ENCODE results near the gene AOC2. TPM values are rescaled to one million over a fixed set of nuclear protein-coding genes. Genes with fewer than 3 reads are reported as not detected.

The AOC2 gene
- total and polyA plus RNA-seq, 2 of the 13 experiments (the other 11 are each of a cell fraction or from before 2014, with no cell fraction given), result 1.2 to 3.3 TPM

DNA sequence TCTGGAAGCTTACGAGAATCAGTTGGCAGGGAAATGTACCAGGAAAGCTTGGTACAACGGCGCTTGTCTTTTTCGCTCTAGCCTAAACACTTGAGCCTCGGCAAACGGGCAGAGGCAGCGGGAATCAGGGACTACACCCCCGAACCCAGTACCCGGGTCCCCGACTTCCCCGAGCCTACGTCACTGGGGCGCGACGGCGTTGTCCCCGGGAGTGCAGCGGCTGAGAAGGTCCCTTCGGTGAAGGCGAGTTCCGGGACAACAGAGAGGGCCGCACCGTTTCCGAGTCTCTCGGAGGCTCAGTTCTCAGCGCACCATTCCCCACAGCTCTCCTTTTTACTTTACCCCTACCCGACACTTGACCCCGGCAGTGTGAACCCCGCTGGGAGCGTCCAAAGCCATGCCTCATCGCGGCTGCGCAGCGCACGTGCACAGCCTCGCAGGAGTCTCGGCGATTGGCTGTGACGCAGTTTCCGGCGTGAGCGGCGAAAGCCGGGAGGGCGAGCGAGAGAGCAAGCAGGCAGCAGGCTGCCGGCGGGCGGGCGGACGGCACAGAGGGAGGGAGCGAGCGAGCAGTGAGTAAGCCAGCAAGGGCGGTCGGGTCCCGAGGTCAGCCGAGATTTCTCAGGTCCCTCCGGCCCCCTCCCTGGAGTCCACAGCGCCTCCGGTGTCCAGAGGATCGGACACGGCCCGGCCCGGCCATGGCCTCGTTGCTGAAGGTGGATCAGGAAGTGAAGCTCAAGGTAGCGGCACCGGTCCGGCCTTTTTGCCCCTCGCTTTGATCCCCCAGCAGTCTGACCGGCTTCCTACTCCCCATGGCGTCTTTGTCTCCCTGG is 11.2 kb upstream of the AOC2 start, which contains the start of gene PSME3 (continued):
- TF ChIP-seq, protein P1, sequence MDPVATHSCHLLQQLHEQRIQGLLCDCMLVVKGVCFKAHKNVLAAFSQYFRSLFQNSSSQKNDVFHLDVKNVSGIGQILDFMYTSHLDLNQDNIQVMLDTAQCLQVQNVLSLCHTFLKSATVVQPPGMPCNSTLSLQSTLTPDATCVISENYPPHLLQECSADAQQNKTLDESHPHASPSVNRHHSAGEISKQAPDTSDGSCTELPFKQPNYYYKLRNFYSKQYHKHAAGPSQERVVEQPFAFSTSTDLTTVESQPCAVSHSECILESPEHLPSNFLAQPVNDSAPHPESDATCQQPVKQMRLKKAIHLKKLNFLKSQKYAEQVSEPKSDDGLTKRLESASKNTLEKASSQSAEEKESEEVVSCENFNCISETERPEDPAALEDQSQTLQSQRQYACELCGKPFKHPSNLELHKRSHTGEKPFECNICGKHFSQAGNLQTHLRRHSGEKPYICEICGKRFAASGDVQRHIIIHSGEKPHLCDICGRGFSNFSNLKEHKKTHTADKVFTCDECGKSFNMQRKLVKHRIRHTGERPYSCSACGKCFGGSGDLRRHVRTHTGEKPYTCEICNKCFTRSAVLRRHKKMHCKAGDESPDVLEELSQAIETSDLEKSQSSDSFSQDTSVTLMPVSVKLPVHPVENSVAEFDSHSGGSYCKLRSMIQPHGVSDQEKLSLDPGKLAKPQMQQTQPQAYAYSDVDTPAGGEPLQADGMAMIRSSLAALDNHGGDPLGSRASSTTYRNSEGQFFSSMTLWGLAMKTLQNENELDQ (CRISPR knock-in tag; IDR thresholded peaks at IDR 0.05; ENCODE audit: borderline replicate concordance), result peak; percentile 82; the same call in 1 of the 2 replicates
- TF ChIP-seq EEA1 (CRISPR knock-in tag; IDR thresholded peaks at IDR 0.05; ENCODE audit: borderline replicate concordance) (0 out of 2 replicates have a peak, but pooled peaks have one; percentile 68), PRMT3 (CRISPR knock-in tag; IDR thresholded peaks at IDR 0.05; ENCODE audit: borderline replicate concordance, low read depth) (0 out of 2 replicates have a peak, but pooled peaks have one; percentile 88), SAP130 (CRISPR knock-in tag; IDR thresholded peaks at IDR 0.05; ENCODE audit: low read depth) (peak; percentile 99), ZNF10 (CRISPR knock-in tag; IDR thresholded peaks at IDR 0.05; ENCODE audit: borderline replicate concordance, low read depth) (no peak), SRSF4 (IDR thresholded peaks at IDR 0.05; ENCODE audit: low read depth, low read length, poor library complexity, severe bottlenecking) (no peak), TOPORS (CRISPR knock-in tag; IDR thresholded peaks at IDR 0.05) (peak; percentile 85), HMG20B (CRISPR knock-in tag; conservative IDR thresholded peaks at IDR 0.05) (peak; percentile 79; the same call in 1 of the 2 replicates), ZFP41 (CRISPR knock-in tag; IDR thresholded peaks at IDR 0.05; ENCODE audit: borderline replicate concordance) (no peak), ETV5 (CRISPR knock-in tag; IDR thresholded peaks at IDR 0.05; ENCODE audit: borderline replicate concordance) (peak; percentile 80), ZNF772 (CRISPR knock-in tag; IDR thresholded peaks at IDR 0.05) (peak; percentile 79; the same call in 1 of the 2 replicates), SP2 (CRISPR knock-in tag; IDR thresholded peaks at IDR 0.05) (peak; percentile 65; the same call in 1 of the 2 replicates), KDM3A (CRISPR knock-in tag; IDR thresholded peaks at IDR 0.05; ENCODE audit: low read depth) (peak; percentile 96), E2F1 (CRISPR knock-in tag; IDR thresholded peaks at IDR 0.05) (peak; percentile 76; the same call in 1 of the 2 replicates), ZFP36 (IDR thresholded peaks at IDR 0.05; ENCODE audit: borderline replicate concordance, low read depth, low read length, partially characterized antibody) (no peak), ZNF782 (CRISPR knock-in tag; IDR thresholded peaks at IDR 0.05; ENCODE audit: borderline replicate concordance) (peak; percentile 93; the same call in 1 of the 2 replicates), ZNF562 (CRISPR knock-in tag; IDR thresholded peaks at IDR 0.05; ENCODE audit: borderline replicate concordance) (no peak), NFKB2 (CRISPR knock-in tag; IDR thresholded peaks at IDR 0.05; ENCODE audit: borderline replicate concordance) (peak; percentile 99), BCL6 (CRISPR knock-in tag; IDR thresholded peaks at IDR 0.05) (peak; percentile 36; the same call in 1 of the 2 replicates), MEIS1 (CRISPR knock-in tag; IDR thresholded peaks at IDR 0.05; ENCODE audit: borderline replicate concordance) (peak; percentile 85; the same call in 1 of the 2 replicates), MATR3 (CRISPR knock-in tag; IDR thresholded peaks at IDR 0.05) (no peak)
- TF ChIP-seq, protein P2, sequence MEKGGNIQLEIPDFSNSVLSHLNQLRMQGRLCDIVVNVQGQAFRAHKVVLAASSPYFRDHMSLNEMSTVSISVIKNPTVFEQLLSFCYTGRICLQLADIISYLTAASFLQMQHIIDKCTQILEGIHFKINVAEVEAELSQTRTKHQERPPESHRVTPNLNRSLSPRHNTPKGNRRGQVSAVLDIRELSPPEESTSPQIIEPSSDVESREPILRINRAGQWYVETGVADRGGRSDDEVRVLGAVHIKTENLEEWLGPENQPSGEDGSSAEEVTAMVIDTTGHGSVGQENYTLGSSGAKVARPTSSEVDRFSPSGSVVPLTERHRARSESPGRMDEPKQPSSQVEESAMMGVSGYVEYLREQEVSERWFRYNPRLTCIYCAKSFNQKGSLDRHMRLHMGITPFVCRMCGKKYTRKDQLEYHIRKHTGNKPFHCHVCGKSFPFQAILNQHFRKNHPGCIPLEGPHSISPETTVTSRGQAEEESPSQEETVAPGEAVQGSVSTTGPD (CRISPR knock-in tag; IDR thresholded peaks at IDR 0.05), result no peak

All from HepG2 (cell line).